Spleen (tissue), 11 donors: ENCODE results near the gene DCBLD1. TPM values are rescaled to one million over a fixed set of nuclear protein-coding genes. Genes with fewer than 3 reads are reported as not detected.

Experiments
- DNase-seq: peaks from one replicate; pipeline ENCODE4 v3.0.0-alpha.2; 2020
- H3K27ac ChIP-seq, 8 donors: fragments of 200-600 bp; sonication (generic) in 7 of 8; 1 replicate in 4 of 8; 2 replicates in 4 of 8; pipeline versions ENCODE4 v1.5.0 to v1.8.0; 2016 to 2021; ENCODE audit warnings: inconsistent platforms in 4 of 8, mild to moderate bottlenecking in 4 of 8, moderate library complexity in 1 of 8
- H3K27me3 ChIP-seq, 7 donors: fragments of 200-600 bp; sonication (generic) in 6 of 7; replicated peaks in 1 of 7; 1 replicate in 4 of 7; 2 replicates in 3 of 7; pipeline versions ENCODE4 v1.5.0 to v1.8.0; 2016 to 2021; ENCODE audit warnings: inconsistent platforms in 3 of 7, mild to moderate bottlenecking in 1 of 7
- H3K36me3 ChIP-seq, 6 donors: fragments of 200-600 bp; sonication (generic) in 5 of 6; 1 replicate in 4 of 6; 2 replicates in 2 of 6; pipeline versions ENCODE4 v1.5.0 to v1.8.0; 2016 to 2021; ENCODE audit warnings: inconsistent platforms in 2 of 6
- H3K4me1 ChIP-seq, 6 donors: fragments of 200-600 bp; sonication (generic) in 5 of 6; 1 replicate in 3 of 6; 2 replicates in 3 of 6; pipeline versions ENCODE4 v1.5.0 to v1.8.0; 2016 to 2021; ENCODE audit warnings: inconsistent platforms in 3 of 6
- H3K4me3 ChIP-seq, 8 donors: fragments of 200-600 bp; sonication (generic) in 7 of 8; 1 replicate in 4 of 8; 2 replicates in 4 of 8; pipeline versions ENCODE4 v1.5.0 to v1.8.0; 2016 to 2021; ENCODE audit warnings: inconsistent platforms in 4 of 8, mild to moderate bottlenecking in 4 of 8, moderate library complexity in 2 of 8
- H3K9me3 ChIP-seq, 8 donors: fragments of 200-600 bp; sonication (generic) in 7 of 8; 1 replicate in 4 of 8; 2 replicates in 4 of 8; pipeline versions ENCODE4 v1.5.0 to v1.8.0; 2016 to 2021; ENCODE audit warnings: inconsistent platforms in 4 of 8
- POLR2A ChIP-seq, 3 donors: fragments of 450-650 bp; IDR thresholded peaks; one replicate each; pipeline ENCODE4 v1.5.1; 2017; ENCODE audit warnings: antibody characterized with exemption in 3 of 3, mild to moderate bottlenecking in 1 of 3
- POLR2AphosphoS5 ChIP-seq, 3 donors: sonication (generic); formaldehyde crosslinking; IDR thresholded peaks; one replicate each; pipeline ENCODE4 v1.5.1; 2017; ENCODE audit warnings: antibody characterized with exemption in 3 of 3
- WGBS, 5 donors: extraction: QIAGEN DNeasy Blood & Tissue Kit in 3 of 5; methylation state at CpG; one replicate each; pipeline versions ENCODE4 v1.1.5 to v1.1.7; 2013 to 2018; 5-methylcytosine and 5-hydroxymethylcytosine counted together
- intact Hi-C: fragments of 100-400 bp; cut with DNase I; formaldehyde crosslinking; loops from one replicate; pipeline ENCODE4 v1.15.0; 2023; ENCODE audit warnings: low total_unique reads
- polyA plus RNA-seq, 3 donors: library from polyadenylated mRNA; stranded (reverse); fragments of 200-250 nt; gene quantifications; one replicate each; pipeline ENCODE4 v1.2.1, GENCODE V29; 2013
- total RNA-seq, 7 donors: library from RNA; depleted of rRNA in 3 of 7; stranded (reverse); fragments of >200 nt in 3 of 7; fragmentation: NEBNext Ultra II Directional in 4 of 7; extraction: Animal tissue kit (Norgen Biotek cat#: 25700) in 4 of 7; gene quantifications; one replicate each; pipeline versions ENCODE4 v1.1.0 to v1.2.1, GENCODE V29; 2016 to 2021
- TF ChIP-seq, protein P1 (sequence below), 11 experiments: fragments of 200-600 bp in 7 of 11; fragments of 450-650 bp in 4 of 11; sonication (generic) in 4 of 11; IDR thresholded peaks in 8 of 11; conservative IDR thresholded peaks in 3 of 11; 1 replicate in 7 of 11; 2 replicates in 4 of 11; pipeline versions ENCODE4 v1.4.0 to v1.8.0; 2016 to 2021; ENCODE audit warnings: antibody characterized with exemption in 11 of 11, inconsistent platforms in 4 of 11, mild to moderate bottlenecking in 1 of 11
- donor health status: healthy with polysubstance abuse.
- donor health status: DM: no; HTN: no; CAD: no; lungs with moderate emphysema.
- donor health status: DM: no; HTN: no; CAD: no.
- donor health status: Bipolar disorder and iron deficiency.
- donor health status: healthy.
- donor health status: DM: no; HTN: no; CAD: no.
- donor health status: DM: yes; HTN: yes; CAD: no.

Gene DCBLD1
- total and polyA plus RNA-seq, 10 donors = 2.0 to 16.7 (median 7.1) TPM

GRCh38 chr6:117520603-117521395, 38.3 kb downstream of the DCBLD1 start:
- Histone ChIP-seq H3K9me3 (no peaks in the 10 kb centered on the region), H3K36me3 (peaks cover 0 to 3% (median 0%) of the 10 kb centered on the region in 6 donors), H3K27ac (no peak overlapping the region), H3K4me1 (no peaks in the 10 kb centered on the region), H3K4me3 (no peak overlapping the region), H3K27me3 (no peaks in the 10 kb centered on the region)
- TF ChIP-seq POLR2A (IDR thresholded peaks at IDR 0.05) (no peak), POLR2AphosphoS5 (IDR thresholded peaks at IDR 0.05) (no peak)
- TF ChIP-seq, protein P1, sequence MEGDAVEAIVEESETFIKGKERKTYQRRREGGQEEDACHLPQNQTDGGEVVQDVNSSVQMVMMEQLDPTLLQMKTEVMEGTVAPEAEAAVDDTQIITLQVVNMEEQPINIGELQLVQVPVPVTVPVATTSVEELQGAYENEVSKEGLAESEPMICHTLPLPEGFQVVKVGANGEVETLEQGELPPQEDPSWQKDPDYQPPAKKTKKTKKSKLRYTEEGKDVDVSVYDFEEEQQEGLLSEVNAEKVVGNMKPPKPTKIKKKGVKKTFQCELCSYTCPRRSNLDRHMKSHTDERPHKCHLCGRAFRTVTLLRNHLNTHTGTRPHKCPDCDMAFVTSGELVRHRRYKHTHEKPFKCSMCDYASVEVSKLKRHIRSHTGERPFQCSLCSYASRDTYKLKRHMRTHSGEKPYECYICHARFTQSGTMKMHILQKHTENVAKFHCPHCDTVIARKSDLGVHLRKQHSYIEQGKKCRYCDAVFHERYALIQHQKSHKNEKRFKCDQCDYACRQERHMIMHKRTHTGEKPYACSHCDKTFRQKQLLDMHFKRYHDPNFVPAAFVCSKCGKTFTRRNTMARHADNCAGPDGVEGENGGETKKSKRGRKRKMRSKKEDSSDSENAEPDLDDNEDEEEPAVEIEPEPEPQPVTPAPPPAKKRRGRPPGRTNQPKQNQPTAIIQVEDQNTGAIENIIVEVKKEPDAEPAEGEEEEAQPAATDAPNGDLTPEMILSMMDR (IDR thresholded peaks at IDR 0.05 in 8 of 11, conservative IDR thresholded peaks at IDR 0.05 in 3 of 11) = no peak
- no peak for DNase-seq
- intact Hi-C loops = no loop called here
- WGBS, 5 donors = 84 to 92% (median 89%) methylated on average over 4 of the region's 4 CpGs

DNA sequence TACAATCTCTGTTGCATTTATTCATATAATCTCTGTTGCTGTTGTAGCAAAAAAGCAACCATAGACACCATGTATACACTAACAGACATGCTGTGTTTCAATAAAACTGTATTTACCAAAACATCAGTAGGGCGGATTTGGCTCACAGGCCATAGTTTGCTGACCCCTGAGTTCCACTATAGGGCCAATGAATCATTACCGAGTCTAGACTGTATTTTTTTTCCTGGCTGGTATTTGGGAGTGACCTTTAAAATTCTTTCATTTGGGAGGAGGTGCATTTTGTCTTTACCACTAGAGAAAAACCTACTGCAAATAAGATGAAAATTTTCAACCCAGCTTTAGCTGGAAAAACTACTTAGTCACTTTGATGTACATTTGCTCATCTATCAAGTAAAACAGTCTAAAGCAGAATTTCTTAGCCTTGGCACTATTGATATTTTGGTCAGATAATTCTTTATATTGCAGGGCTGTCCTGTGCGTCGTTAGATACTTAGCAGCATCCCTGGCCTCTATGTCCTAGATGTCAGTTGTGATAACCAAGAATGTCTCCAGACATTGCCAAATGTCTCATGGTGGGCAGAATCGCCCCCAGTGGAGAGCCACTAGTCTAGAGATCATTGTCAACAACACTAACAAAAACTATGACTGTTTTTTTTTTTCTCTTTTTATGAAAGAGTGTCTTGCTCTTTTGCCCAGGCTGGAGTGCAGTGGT, 39.5 kb downstream of the DCBLD1 start:
- no peak overlapping the region for H3K27ac ChIP-seq
- no peaks in the 10 kb centered on the region for H3K4me1 ChIP-seq
- no peaks in the 10 kb centered on the region for H3K9me3 ChIP-seq
- no peak for DNase-seq
- no peak for TF ChIP-seq POLR2AphosphoS5 (IDR thresholded peaks at IDR 0.05)
- TF ChIP-seq POLR2A (IDR thresholded peaks at IDR 0.05) = no peak
- TF ChIP-seq, protein P1 (IDR thresholded peaks at IDR 0.05 in 8 of 11, conservative IDR thresholded peaks at IDR 0.05 in 3 of 11) = no peak
- 89 to 94% (median 91%) methylated on average over 5 of the region's 5 CpGs for WGBS, 5 donors
- intact Hi-C loops = no loop called here
- H3K36me3 ChIP-seq = peaks cover 0 to 3% (median 0%) of the 10 kb centered on the region in 6 donors
- no peak overlapping the region for H3K4me3 ChIP-seq
- no peaks in the 10 kb centered on the region for H3K27me3 ChIP-seq

GRCh38 chr6:117525607-117526006, 43.1 kb downstream of the DCBLD1 start:
- Histone ChIP-seq H3K27ac (no peak overlapping the region), H3K4me1 (no peaks in the 10 kb centered on the region), H3K4me3 (no peak overlapping the region), H3K9me3 (no peaks in the 10 kb centered on the region), H3K27me3 (no peaks in the 10 kb centered on the region), H3K36me3 (peaks cover 0 to 3% (median 0%) of the 10 kb centered on the region in 6 donors)
- TF ChIP-seq, protein P1 (IDR thresholded peaks at IDR 0.05 in 8 of 11, conservative IDR thresholded peaks at IDR 0.05 in 3 of 11) = no peak
- TF ChIP-seq POLR2AphosphoS5 (IDR thresholded peaks at IDR 0.05) (no peak), POLR2A (IDR thresholded peaks at IDR 0.05) (no peak)
- no peak for DNase-seq
- WGBS, 5 donors = 86 to 93% (median 89%) methylated on average over 2 of the region's 2 CpGs
- intact Hi-C loops = no loop called here
